ENCODE data around the gene TCF19.

TCF19 gene

DNA sequence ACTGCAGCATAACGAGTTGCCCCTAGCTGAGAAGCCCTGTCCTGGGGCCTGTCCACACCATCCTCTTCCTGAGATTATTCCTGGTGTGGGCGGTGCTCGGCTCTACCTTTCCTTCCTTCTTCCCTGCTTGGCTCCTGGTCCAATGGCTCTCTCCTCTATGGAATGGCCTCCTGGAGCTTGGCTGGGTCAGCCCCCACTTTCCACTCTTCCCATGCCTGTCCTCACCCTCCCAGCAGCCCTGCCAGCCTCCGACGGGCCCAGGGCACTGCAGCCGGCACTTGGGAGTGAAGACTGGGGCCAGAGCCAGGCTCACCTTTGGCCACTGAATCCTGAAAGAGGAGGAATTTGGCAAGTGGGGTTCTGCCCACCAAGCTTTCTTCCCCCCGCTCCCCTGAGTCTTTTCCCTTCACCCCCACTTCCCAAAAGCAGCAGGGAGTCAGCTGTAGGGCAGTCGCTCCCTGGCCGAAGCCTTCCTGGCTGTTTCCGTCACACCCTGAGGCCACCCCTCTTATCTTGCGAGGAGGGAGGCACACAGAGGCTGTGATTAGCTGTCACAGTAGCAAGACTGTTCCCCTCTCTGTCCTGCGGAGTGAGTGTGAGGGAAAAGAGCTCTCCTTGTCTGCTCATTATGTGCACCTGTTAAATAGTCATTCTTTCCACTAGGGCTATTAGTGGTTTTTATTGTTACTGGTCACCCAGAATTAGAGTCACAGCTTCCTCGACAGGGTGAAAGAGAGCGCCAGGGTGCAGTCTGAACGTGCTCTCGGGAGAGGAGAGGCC is 31.8 kb upstream of the TCF19 start:
- no peak for DNase-seq (ENCODE audit: low read depth in 1 of 2, low spot score in 1 of 2)

DNA sequence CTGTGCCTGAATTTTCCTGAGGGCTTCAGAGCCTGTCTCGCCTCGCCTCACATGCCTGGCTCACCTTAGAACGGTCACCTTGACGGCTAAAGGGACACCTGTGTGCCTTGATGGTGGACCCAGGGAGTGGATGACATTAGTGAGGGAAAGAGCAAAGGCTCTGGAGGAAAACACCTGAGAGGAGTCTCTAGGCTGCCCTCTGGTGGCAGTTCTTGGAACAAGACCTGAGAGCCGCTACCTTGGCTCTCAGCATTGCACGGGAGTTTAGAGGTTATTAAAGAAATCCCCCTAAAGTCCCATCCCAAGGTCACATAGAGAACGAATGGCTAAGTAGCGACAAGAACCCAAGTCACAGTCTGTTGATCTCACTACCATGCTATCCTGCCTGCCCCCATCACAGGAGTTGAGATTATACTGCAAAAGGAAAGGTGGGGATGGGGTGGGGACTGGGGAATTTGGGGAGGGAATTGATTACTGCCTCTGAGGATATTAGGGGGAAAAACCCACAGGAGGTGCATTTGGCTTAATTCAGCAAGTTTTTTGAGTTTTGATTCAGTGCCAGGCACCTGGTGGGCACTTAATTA is 30.2 kb upstream of the TCF19 start:
- DNase-seq (ENCODE audit: low read depth in 1 of 2, low spot score in 1 of 2) = peak; percentile 55 to 57

DNA sequence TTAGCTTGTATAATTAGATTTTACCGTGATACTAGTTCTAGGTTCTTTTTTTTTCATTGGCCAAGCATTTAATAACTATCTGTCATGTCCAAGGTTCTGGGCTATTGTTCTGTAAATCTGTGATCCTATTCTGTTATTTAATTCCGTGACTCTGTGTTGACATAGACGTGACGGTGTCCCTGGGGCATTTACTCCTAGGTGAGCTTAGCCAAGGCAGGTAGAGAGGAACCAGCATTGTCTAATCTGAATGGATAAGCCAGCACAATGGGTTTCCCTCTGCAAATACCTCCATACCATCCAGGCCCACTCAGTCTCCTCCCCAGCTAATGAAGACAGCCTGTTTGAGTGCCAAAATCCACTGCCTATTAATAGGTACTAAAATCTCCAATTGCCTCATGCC is 29.3 kb upstream of the TCF19 start:
- no peak for DNase-seq (ENCODE audit: low read depth in 1 of 2, low spot score in 1 of 2)

- DNase-seq (ENCODE audit: low read depth in 1 of 2, low spot score in 1 of 2) = no peak
These were observed 27.6 kb upstream of the TCF19 start for GRCh38 chr6:31130751-31131150.

- DNase-seq (ENCODE audit: low read depth in 1 of 2, low spot score in 1 of 2) = no peak
These were observed 26.8 kb upstream of the TCF19 start for GRCh38 chr6:31131595-31131994.

GRCh38 chr6:31132806-31133205 is 25.6 kb upstream of the TCF19 start:
- DNase-seq (ENCODE audit: low read depth in 1 of 2, low spot score in 1 of 2) = no peak

DNA sequence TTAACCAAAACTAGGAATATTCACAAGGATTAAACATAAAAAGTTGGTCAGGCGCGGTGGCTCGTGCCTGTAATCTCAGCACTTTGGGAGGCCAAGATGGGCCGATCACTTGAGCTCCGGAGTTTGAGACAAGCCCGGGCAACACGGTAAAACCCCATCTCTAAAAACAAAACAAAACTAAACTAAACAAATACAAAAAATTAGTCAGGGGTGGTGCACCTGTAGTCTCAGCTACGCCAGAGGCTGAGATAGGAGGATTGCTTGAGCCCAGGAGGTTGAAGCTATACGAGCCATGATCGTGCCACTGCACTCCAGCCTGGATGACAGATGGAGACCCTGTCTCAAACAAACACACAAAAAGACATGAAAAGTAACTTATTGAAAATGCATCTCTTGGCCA is 22.7 kb upstream of the TCF19 start:
- no peak for DNase-seq (ENCODE audit: low read depth in 1 of 2, low spot score in 1 of 2)

GRCh38 chr6:31138982-31139381 is 19.4 kb upstream of the TCF19 start, which contains the start of gene PSORS1C2:
PSORS1C2 (minus strand) TSS chr6:31139066; CDS start chr6:31139026, 40 bp downstream.
- no peak for DNase-seq (ENCODE audit: low read depth in 1 of 2, low spot score in 1 of 2)

- no peak for DNase-seq (ENCODE audit: low read depth in 1 of 2, low spot score in 1 of 2)
These were observed 18.8 kb upstream of the TCF19 start for GRCh38 chr6:31139599-31139998.

DNA sequence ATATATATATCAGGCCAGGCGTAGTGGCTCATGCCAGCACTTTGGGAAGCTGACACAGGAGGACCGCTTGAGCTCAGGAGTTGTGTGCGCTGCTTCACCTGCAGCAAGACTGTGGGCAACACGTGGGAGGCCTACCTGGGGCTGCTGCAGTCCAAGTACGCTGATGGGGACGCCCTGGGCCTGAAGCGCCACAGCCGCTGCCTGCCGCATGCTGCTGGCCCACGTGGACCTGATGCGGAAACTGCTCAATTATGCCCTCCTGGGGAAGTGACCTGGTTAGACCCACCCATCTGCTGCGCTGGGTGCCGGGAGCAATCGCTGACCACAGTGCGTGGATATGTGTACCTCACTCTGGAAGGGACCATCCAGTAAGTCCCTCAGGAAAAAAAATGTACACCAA is 17.7 kb upstream of the TCF19 start:
- DNase-seq (ENCODE audit: low read depth in 1 of 2, low spot score in 1 of 2) = no peak

DNA sequence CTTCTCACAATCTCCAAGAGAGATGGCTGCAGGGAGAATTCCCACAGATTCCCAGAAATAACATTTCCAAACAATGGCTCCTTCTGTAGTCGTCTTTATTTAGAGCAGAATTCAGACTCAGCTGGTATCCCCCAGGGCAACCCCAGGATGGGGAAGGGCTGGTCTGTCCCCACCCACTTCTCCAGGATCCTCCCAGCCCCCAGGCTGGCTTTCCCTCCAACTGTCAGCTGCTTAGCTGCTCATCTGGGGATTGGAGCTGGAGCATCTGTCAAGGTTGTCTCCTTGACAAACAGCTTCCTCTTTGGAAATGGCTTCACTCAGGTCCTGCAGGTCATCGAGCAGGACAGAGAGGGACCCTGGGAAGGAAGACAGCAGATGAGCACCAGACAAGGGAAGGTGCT is 16.0 kb upstream of the TCF19 start:
- no peak for DNase-seq (ENCODE audit: low read depth in 1 of 2, low spot score in 1 of 2)

- DNase-seq (ENCODE audit: low read depth in 1 of 2, low spot score in 1 of 2) = no peak
These were observed 15.2 kb upstream of the TCF19 start for GRCh38 chr6:31143148-31143547.

DNA sequence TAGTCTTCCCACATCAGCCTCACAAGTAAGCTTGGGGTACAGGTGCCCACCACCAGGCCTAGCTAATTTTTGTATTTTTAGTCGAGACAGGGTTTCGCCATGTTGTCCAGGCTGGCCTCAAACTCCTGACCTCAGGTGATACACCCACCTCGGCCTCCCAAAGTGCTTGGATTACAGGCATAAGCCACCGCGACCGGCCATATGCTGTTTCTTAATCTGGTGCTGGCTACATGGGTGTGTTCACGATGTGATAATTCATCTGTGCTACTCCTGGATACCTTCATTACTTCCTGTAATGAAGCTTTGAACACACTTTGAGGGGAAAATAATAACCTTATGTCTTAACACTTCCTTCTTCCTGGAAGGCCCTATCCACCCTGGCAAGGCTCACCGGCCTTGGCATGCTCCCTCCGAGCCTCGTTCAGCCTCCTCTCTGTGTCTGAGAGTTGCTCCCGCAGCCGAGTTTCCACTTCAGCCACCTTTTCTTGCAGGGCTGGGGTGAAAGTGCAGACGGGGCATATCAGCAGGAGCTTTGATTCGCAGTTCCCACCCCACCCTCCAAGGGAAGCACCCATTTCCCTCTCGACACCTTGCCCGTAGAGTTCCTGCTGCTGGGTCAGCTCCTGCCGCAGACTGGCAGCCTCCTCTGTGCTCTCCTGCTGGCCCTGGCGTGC is 14.0 kb upstream of the TCF19 start:
- no peak for DNase-seq (ENCODE audit: low read depth in 1 of 2, low spot score in 1 of 2)

DNA sequence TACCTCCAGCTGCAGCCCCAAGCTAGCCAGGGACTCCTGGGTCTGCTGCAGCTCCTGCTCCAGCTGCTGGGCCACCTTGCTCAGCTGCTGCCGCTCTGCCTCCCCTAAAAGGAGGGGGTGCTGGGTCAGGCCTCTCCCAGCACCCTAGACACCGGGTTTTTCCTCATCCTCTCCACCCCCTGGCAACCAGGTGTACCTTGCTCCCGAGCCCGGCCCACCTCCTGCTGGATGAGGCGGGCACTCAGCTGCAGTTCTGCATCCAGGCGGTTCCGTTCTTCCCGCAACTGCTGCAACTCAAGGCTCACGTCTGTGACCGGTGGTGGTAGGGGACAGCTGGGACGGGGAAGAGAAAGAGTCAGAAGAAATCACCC is 13.4 kb upstream of the TCF19 start:
- DNase-seq (ENCODE audit: low read depth in 1 of 2, low spot score in 1 of 2) = no peak

- DNase-seq (ENCODE audit: low read depth in 1 of 2, low spot score in 1 of 2) = no peak
These were observed 13.0 kb upstream of the TCF19 start for GRCh38 chr6:31145386-31145785.

DNA sequence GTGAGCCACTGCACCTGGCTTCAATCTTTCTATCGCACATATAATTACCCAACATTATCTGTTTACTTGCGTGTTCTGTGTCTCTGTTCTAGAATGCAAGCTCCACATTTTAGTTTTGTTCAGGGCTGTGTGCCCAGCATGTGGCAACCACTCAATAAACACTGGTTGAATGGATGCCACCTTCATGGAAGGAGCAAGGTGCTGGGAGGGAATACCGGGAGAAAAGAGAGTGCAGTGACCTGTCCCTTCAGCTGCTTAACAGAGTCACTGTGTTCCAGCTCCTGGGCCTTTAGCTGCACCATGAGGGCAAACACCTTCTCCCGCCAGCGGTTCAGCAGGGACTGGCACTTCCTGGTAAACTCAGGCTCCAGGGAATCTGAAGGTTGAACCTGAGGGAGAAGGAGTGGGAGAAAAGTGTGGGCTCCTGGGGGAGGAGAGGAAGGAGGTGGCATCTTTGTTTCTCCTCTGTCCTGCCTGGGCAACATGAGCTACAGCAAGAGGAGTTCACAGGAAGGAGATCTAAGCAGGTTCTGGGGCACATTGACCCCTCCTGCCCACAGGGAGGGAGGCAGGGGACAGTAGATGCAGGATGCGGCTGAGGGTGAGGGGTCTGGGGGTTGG is 8.5 kb upstream of the TCF19 start:
- DNase-seq (ENCODE audit: low read depth in 1 of 2, low spot score in 1 of 2) = no peak

GRCh38 chr6:31152781-31153180 is 5.6 kb upstream of the TCF19 start:
- DNase-seq (ENCODE audit: low read depth in 1 of 2, low spot score in 1 of 2) = no peak

- DNase-seq (ENCODE audit: low read depth in 1 of 2, low spot score in 1 of 2) = no peak
These were observed 4.0 kb upstream of the TCF19 start for GRCh38 chr6:31154436-31154835.

GRCh38 chr6:31156641-31157040 is 1.7 kb upstream of the TCF19 start:
- DNase-seq (ENCODE audit: low read depth in 1 of 2, low spot score in 1 of 2) = no peak

DNA sequence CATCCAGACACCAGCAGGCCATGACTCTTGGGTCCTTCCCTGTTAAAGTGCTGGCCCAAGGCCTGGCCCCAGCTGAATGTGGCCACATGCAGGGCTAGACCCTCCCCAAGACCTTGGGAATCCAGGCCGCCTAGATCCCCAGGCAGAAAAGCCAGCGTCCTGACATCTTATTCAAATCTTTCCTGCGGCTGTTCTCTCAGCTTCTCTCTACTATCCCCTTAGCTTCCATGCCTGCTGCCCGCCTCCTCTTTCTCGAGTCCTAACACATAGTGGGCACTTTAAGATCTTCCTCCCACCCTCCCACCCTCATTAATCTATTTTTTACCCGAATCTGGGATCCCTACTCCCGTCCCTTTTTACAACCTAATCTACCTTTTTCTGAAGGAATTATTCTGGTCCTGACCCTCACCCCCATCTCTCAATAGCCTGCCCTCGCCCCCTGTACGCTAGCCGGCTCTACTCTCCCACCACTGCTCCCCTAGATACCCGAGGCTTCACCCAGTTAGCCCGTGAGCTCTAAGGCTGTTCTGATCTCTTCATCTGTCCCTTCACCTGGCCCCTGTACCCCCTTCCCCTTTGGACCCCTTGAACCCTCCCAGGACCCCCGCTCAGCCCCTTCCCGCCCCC is 763 bp upstream of the TCF19 start, which contains the start of gene CCHCR1:
TSS of gene CCHCR1 (minus strand) at position 290 of the 627 bp plus-strand sequence. CDS start at position 88, 202 bp downstream.
- no peak for DNase-seq (ENCODE audit: low read depth in 1 of 2, low spot score in 1 of 2)

Data from stimulated activated CD4-positive, alpha-beta T cell treated with anti-CD3 and anti-CD28 coated beads, Interleukin-15, amount 100 ng/mL, for 1 hour (primary cell).